ENCODE results near the gene CAMK2G.
"Not testable (repeated sequence)": the region's sequence is repeated elsewhere in the genome, so short reads cannot be mapped to it uniquely, and the experiment has no call there.

The CAMK2G gene

DNA sequence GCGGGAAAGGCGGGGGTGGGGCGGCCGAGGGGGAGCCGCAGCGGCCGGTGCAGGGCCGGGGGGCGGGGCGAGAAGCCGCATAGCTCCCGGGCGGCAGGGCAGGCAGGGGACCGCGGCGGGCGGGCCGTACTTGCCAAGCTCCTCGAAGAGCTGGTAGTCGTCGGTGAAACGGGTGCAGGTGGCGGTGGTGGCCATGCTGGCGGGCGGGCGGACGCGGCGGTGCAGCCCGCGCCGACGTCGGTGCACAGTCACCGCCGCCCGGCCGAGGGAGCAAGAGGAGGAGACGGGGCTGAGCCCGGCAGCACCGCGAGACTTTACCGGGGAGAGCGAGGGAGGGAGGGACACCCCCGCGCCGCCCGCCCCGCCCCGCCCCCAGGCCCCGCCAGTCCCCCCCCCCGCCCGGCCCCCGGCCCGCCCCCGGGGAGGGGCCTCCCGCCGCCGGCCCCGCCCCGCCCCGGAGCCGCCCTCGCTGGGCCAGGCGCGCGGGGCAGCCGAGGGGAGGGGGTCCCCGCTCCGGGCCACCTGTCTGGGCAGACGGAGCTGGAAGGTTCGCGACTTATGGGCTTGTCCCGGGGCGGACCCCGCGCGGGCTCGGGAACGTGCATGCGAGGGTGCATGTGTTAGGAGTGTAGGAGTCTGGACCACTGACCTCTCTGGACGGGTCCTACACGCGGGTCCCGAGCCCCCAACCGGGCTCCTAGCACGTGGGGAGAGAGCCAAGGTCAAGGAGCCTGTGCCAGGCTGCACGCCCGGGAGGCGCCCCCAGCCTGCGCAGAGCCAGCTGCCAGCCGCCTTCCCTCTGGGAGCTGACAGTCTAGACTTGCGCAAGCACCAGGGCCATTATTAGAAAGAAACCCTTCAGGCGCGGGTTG is at the start of gene CAMK2G:
CAMK2G (minus strand) TSS at position 289 of the 872 bp plus-strand sequence; CDS start at position 195, 94 bp downstream.
- peak; percentile 63 to 78 (median 69) for DNase-seq (ENCODE audit: low read depth in 3 of 3)

DNA sequence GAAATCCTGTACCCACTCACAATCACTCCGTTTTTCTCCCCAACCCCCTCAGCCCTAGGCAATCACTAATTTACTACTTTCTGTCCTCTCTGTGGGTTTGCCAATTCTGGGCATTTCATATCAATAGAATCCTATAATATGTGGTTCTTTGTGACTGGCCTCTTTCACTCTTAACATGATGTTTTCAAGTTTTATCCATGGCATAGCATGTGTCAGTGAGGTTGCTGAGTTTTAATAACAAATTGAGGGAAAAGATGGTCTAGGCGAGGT is 48.4 kb upstream of the CAMK2G start:
- DNase-seq (ENCODE audit: low read depth in 3 of 3), result no peak

- no peak for DNase-seq (ENCODE audit: low read depth in 3 of 3)
Measured at GRCh38 chr10:73922007-73922863, 47.9 kb upstream of the CAMK2G start.

DNA sequence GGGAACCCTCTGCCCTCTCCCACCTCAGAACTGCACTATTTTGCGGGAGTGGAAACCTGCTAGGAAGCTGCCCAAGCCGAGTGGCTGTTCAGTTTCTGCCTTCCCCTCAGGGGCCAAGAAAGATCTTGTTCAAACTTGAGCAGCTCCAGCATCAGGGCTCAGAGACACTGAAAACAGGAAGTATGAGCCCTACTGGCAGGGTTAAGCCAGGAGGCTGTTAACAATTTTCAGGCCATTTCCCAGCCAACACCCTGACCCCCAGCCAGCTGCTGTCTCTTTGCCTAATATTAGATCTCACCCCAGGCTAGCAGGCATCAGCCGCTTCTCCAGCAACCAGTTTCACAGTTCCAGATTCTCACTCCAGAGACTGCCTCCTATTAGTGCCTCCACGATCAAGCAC is 45.7 kb upstream of the CAMK2G start:
- no peak for DNase-seq (ENCODE audit: low read depth in 3 of 3)

DNA sequence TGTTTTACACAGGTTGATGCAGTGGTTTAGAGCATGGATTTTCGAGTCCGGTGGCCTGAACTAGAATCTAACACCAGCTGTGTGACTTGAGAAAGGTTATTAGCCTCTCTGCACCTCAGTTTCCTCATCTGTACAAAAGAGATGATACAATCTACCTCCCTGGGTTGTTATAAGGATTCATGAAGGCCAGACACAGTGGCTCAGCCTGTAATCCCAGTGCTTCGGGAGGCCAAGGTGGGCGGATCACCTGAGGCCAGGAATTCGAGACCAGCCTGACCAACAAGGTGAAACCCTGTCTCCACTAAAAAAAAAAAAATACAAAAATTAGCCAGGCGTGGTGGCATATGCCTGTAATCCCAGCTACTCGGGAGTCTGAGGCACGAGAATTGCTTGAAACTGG is 45.1 kb upstream of the CAMK2G start:
- not testable (repeated sequence) for DNase-seq (ENCODE audit: low read depth in 3 of 3)

DNA sequence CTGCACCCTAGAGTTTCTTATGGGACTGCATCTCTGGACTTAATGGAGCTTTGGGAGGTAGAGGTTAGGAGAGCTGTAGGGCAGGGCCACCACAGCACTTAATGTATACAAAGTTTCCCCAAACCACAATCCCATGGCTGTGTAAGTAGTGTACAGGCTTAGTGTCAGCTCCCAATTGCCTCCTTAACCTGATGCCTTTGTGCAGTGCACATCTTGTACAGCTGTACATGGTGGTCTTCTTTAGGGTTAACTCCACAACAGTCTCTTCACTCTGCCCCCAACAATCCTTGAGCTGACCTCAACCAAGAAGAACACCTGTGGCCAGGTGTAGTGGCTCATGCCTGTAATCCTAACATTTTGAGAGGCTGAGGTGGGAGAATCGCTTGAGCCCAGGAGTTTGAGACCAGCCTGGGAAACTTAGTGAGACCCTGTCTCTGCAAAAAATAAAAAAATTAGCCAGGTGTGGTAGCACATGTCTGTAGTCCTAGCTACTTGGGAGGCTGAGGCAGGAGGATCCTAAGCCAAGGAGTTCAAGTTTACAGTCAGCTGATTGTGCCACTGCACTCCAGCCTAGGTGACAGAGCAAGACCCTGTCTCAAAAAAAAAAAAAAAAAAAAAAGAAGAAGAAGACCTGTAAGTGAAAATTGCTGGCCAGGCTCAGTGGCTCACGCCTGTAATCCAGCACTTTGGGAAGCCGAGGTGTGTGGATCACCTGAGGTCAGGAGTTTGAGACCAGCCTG is 43.4 kb upstream of the CAMK2G start:
- no peak for DNase-seq (ENCODE audit: low read depth in 3 of 3)

DNA sequence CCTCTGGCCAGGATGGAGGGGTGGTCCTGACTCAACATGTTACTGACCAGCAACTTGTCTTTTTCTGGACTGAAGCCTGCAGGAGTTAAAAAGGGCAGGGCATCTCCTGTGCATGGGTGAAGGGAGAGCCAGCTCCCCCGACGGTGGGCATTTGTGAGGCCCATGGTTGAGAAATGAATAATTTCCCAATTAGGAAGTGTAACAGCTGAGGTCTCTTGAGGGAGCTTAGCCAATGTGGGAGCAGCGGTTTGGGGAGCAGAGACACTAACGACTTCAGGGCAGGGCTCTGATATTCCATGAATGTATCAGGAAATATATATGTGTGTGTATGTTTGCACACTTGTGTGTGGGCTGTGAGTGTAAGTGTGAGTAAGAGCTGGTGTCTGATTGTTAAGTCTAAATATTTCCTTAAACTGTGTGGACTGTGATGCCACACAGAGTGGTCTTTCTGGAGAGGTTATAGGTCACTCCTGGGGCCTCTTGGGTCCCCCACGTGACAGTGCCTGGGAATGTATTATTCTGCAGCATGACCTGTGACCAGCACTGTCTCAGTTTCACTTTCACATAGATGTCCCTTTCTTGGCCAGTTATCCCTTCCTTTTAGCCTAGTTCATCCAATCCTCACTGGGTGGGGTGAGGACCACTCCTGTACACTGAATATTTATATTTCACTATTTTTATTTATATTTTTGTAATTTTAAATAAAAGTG is 42.6 kb upstream of the CAMK2G start:
- DNase-seq (ENCODE audit: low read depth in 3 of 3), result no peak

- DNase-seq (ENCODE audit: low read depth in 3 of 3), result no peak
Measured at GRCh38 chr10:73915206-73915851, 41.0 kb upstream of the CAMK2G start.

DNA sequence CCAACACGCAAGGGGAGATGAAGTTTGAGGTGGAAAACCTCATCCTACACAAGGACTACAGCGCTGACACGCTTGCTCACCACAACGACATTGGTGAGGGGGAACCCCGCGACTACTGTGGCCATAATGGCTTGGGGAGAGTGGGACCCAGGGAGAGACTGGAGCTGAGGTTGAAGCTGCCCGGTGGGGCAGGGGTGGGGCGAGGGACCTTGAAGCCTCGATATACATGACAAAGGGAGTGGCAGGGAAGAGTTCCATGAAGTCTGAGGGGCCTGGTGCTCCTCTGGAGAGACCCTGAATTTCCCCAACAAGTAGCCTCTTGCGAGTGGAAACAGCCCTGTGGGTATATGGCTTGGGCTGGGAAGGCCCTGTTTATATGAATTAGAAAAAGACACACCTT is 39.7 kb upstream of the CAMK2G start:
- no peak for DNase-seq (ENCODE audit: low read depth in 3 of 3)

DNA sequence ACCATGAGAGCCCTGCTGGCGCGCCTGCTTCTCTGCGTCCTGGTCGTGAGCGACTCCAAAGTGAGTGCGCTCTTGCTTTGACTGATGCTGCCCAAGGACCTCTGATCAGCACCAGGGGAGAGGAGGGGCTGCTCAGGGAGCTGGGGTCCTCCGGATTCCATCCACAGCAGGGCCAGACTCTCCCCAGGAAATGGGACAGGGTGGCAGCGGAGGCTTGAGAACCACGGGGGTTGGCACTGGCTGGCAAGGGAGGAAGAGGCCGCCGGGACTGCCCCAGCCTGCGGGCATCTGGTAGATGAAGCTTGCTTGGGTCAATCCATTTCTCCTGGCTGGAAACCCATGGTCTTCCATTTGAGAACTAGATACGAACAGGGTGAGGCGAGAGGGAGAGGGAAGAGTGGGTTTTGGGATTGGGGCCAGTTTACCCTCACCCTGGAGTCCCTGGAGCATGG is 37.2 kb upstream of the CAMK2G start:
- no peak for DNase-seq (ENCODE audit: low read depth in 3 of 3)

DNA sequence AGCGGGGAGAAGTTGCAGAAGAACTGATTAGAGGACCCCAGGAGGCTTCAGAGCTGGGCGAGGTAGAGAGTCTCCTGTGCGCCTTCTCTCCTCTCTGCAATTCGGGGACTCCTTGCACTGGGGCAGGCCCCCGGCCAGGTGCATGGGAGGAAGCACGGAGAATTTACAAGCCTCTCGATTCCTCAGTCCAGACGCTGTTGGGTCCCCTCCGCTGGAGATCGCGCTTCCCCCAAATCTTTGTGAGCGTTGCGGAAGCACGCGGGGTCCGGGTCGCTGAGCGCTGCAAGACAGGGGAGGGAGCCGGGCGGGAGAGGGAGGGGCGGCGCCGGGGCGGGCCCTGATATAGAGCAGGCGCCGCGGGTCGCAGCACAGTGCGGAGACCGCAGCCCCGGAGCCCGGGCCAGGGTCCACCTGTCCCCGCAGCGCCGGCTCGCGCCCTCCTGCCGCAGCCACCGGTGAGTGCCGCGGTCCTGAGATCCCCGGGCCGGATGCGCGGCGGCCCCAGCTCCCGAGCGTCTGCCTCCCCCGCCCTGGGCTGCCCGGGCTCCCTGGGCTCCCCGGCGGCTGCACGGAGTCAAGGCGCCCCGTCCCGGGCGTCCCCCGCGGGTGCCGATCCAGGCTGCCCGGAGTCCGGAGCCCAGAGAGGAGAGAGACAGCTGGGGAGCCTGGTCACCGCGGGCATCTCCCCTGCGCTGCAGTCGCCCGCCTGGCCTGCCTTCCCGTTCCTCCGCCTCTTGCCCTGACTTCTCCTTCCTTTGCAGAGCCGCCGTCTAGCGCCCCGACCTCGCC is 36.6 kb upstream of the CAMK2G start, which contains the start of gene PLAU:
PLAU (plus strand) TSS at position 369 of the 789 bp plus-strand sequence. CDS start 424 bp downstream, outside the sequence.
- DNase-seq (ENCODE audit: low read depth in 3 of 3), result peak in 1 of 3 experiments; percentile 30

GRCh38 chr10:73910401-73910763 is 36.0 kb upstream of the CAMK2G start:
- no peak for DNase-seq (ENCODE audit: low read depth in 3 of 3)

- no peak for DNase-seq (ENCODE audit: low read depth in 3 of 3)
Measured at GRCh38 chr10:73909540-73910115, 35.3 kb upstream of the CAMK2G start.

- peak; percentile 34 to 69 (median 67) for DNase-seq (ENCODE audit: low read depth in 3 of 3)
Measured at GRCh38 chr10:73908853-73909539, 34.6 kb upstream of the CAMK2G start.

DNA sequence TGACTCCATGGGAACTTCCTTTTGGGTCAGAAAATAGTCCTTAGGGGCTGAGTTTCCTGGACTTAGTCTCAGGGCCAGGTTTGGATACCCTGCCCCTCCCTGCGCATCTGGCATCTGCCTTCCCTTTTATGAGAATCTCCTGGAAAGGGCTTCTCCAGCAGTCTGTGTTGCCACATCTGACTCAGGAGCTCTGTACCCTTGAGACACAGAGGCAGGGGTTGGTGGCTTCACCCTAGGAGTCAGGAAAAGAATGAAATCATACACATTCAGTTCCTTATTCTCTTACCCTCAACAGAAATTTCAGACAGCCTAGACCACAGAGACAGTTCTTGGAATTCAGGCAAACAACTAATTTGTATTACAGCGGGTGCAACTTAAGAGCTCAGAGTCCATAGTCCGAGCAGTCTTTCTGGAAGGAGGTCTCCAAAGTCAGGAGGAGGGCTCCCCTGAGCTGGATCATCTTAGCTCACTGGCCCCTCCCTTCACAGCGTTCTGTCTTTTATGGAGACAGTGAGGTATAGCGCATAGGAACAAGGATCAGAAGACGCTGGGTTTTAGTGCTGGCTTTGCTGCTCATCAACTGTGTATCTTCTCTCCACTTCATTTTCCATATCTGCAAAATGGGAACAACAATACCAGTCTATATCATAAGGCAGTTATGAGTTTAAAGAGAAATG is 33.6 kb upstream of the CAMK2G start:
- no peak for DNase-seq (ENCODE audit: low read depth in 3 of 3)

DNA sequence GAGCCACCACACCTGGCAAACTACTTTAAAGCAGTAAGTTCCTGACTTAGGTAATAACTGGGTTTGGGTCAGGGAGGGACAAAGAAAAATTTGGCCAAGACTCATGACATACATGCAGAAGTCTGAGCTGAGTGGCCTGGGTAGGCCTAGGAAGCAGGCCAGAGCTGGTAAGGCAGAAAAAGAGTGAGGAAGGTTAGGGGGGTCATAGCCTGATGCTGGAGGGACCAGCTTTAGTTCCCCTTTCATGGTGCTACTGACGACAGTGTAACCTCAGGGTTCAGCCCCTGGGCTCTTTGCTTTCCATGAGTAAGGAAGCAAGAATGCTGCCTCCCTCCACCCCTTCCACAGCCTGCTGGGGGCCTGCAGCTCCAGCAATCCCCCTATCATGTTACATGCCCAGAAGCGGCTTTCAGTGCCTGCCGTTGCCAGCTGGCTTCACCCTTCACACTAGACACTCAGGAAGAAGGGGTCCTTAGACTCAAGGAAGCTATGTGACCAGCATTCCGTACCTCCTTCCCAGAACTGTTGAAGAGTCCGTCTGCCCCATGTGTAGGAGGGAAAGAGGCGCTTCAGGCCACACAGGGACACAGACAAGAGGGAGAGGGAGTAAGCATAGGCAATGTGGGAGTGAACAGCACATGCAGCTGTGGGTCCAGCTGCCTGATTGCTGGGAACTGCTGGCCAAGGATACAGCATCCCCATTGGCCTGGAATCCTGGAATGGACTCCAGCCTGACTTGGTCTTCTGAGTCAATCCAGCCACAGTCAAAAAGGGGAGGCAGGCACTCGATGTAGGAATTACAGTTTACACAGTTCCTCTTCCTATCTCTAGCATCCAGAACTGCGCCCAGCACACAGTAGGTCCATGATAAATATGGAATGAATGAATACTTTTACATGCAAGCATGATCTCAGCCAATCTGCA is 32.4 kb upstream of the CAMK2G start:
- no peak for DNase-seq (ENCODE audit: low read depth in 3 of 3)

- no peak for DNase-seq (ENCODE audit: low read depth in 3 of 3)
Measured at GRCh38 chr10:73905256-73906020, 31.1 kb upstream of the CAMK2G start.
